Right cardiac atrium (tissue), 5 donors: ENCODE measurements around the gene GTPBP10. TPM values are rescaled to one million over a fixed set of nuclear protein-coding genes. Genes with fewer than 3 reads are reported as not detected.

Experiments used
- ATAC-seq, 2 donors: fragments of 200-7000 bp; cut with Tn5 transposase; one replicate each; pipeline versions ENCODE4 v1.8.0 to v1.9.1; 2020; ENCODE audit warnings: moderate library complexity in 2 of 2, mild to moderate bottlenecking in 1 of 2
- DNase-seq, 3 donors: peaks; one replicate each; pipeline ENCODE4 v3.0.0-alpha.2; 2020
- H3K27ac ChIP-seq: one replicate; pipeline ENCODE4 v1.5.1; 2013; ENCODE audit warnings: mild to moderate bottlenecking, low read length, control low read depth, moderate library complexity
- H3K27me3 ChIP-seq: one replicate; pipeline ENCODE4 v1.6.1; 2013; ENCODE audit not compliant: control insufficient read depth, insufficient read depth
- H3K4me1 ChIP-seq: one replicate; pipeline ENCODE4 v1.6.1; 2013; ENCODE audit warnings: low read length; ENCODE audit not compliant: control insufficient read depth, insufficient read depth
- H3K4me3 ChIP-seq: one replicate; pipeline ENCODE4 v1.5.1; 2013; ENCODE audit warnings: low read length, control low read depth
- H3K9me3 ChIP-seq: one replicate; pipeline ENCODE4 v1.6.1; 2013; ENCODE audit warnings: low read length; ENCODE audit not compliant: control insufficient read depth
- WGBS: extraction: QIAGEN DNeasy Blood & Tissue Kit; methylation state at CpG from one replicate; pipeline ENCODE4 v1.1.7; 2013; 5-methylcytosine and 5-hydroxymethylcytosine counted together
- intact Hi-C, 4 donors: fragments of 100-400 bp; cut with DNase I; formaldehyde crosslinking; loops; one replicate each; pipeline versions ENCODE4 v1.11.0 to v1.14.0; 2022 to 2023
- long read RNA-seq, 4 donors: library from polyadenylated mRNA; unstranded; transcript quantifications; one replicate each; pipeline ENCODE4 v2.0.0, GENCODE V29; 2020 to 2021
- polyA plus RNA-seq: library from polyadenylated mRNA; stranded (reverse); fragments of 200-250 nt; gene quantifications from one replicate; pipeline ENCODE4 v1.2.3, GENCODE V29; 2013
- total RNA-seq, 4 donors: library from RNA; stranded (reverse); fragmentation: NEBNext Ultra II Directional; extraction: Animal tissue kit (Norgen Biotek cat#: 25700); gene quantifications; one replicate each; pipeline ENCODE4 v1.2.1, GENCODE V29; 2021
- donor health status: healthy with polysubstance abuse.
- donor health status: DM: no; HTN: yes; CAD: no.
- donor health status: DM: no; HTN: no; CAD: no.
- donor health status: DM: no; HTN: yes; CAD: no; lungs with severe emphysema.
- donor health status: DM: yes; HTN: yes; CAD: no.

Gene GTPBP10, protein sequence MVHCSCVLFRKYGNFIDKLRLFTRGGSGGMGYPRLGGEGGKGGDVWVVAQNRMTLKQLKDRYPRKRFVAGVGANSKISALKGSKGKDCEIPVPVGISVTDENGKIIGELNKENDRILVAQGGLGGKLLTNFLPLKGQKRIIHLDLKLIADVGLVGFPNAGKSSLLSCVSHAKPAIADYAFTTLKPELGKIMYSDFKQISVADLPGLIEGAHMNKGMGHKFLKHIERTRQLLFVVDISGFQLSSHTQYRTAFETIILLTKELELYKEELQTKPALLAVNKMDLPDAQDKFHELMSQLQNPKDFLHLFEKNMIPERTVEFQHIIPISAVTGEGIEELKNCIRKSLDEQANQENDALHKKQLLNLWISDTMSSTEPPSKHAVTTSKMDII
- 10 to 100 TPM; 15.3 to 25.9 (median 20.3) TPM for total RNA-seq
- 11.7 TPM for polyA plus RNA-seq
- long read RNA-seq, donor 1, full-length matches to known transcripts: 9 of 10 reads
- long read RNA-seq, donor 1, partial matches to known transcripts: 1 of 10 reads
- long read RNA-seq, donor 1, other reads (novel, unspliced or antisense): 0 of 10 reads
- long read RNA-seq, donor 2, full-length matches to known transcripts: 3 of 4 reads
- long read RNA-seq, donor 2, partial matches to known transcripts: 0 of 4 reads
- long read RNA-seq, donor 2, other reads (novel, unspliced or antisense): 1 of 4 reads
- long read RNA-seq, donor 3, full-length matches to known transcripts: 20 of 28 reads
- long read RNA-seq, donor 3, partial matches to known transcripts: 3 of 28 reads
- long read RNA-seq, donor 3, other reads (novel, unspliced or antisense): 5 of 28 reads
- long read RNA-seq, donor 4, full-length matches to known transcripts: 1 of 1 reads
- long read RNA-seq, donor 4, partial matches to known transcripts: 0 of 1 reads
- long read RNA-seq, donor 4, other reads (novel, unspliced or antisense): 0 of 1 reads

DNA sequence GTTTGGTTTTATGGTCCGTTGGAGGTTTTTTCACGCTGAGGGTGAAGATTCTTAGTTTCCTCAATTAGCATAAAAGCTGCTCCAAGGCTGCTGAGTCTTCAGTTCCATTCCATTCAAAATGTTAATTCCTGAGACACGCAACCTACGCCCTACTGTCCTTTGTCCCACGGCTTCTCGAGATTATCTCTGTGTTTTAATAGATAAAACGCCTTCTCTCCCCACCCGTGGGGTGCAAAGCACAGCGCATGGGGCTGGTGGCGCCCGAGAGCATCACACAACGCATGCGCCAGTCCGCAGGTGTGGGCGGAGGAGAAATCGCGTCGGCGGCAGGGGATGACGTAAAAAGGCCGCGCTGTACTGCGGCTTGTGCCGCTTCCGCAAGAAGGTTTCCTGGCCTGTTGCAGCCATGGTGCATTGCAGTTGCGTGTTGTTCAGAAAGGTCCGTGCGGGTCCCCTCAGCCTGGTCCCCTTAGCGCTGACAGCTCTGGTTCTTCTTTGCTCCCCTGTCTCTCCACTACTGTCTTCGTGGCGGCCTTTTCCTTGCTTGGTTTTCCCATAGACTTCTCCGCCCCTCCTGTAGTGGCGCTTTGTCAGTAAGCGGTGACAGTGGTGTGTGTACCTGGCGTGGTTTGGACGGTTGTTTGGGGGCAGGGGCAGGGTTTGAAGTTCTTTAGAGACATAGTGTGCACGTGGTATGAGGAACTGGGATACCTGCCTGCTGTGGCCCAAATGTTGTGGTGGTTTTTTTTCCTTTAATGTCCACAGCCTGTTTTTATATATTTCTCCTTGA, at the start of gene GTPBP10:
Gene GTPBP10 (plus strand): TSS at position 381 of the 790 bp plus-strand sequence. CDS start 26 bp downstream, at position 407.
- Histone ChIP-seq H3K27ac (peak within 1 kb of the TSS; percentile 69), H3K27me3 (no peaks in the 10 kb centered on the region), H3K9me3 (no peaks in the 10 kb centered on the region), H3K4me3 (peak within 1 kb of the TSS; percentile 88), H3K4me1 (no peaks in the 10 kb centered on the region)
- DNase-seq (peak; percentile 96 to 97 (median 97)), ATAC-seq (peak; percentile 100)
- WGBS: under 1% methylated on average over 37 of the region's 37 CpGs
- intact Hi-C loops: loop anchor here in 1 of 4 donors (5.0 kb wide), 1 partner anchor 56 kb away; the partner anchor contains the start of gene CLDN12

DNA sequence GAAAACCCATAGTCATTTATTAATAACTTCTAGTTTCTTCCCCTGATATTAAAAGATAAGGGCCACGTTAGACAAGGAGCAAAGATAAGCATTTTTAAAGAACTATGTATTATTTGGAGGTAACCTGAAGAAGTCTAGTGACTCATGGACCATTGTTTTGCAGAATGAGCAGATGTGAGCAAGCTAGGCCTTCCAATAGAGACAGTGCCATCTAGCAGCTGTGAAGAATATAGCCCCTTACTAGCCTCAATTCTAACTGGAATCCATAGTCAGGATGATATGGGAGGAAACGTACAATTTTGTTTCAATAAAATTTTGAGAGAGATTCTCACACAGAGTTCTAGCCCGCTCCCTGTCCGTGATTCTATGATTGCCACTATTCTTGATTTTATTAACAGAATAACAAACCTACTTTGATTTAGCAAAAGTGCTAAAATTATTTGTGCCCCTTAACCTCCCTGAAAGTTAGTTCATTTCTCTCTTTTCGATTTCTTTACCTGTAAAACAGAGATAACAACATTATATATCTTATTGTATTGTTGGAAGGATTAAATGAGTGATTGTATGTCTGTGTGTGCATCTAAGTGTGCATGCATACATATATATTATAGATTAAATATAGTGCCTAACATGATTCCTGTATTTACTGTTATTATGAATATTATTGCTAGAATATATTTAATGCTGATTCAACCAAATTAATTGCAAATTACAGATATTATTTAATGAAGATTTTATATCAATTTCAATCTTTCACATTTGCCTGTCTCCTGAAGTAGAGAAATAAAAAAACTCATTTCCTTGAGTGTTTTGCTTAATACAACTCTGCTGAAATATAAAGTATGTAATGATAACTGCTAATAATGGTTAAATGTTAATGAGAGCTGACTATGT, 48.1 kb upstream of the GTPBP10 start:
- ATAC-seq: peak; percentile 81 to 84
- DNase-seq: no peak
- Histone ChIP-seq H3K27me3 (no peaks in the 10 kb centered on the region), H3K4me3 (no peak overlapping the region), H3K9me3 (no peaks in the 10 kb centered on the region), H3K27ac (no peak overlapping the region), H3K4me1 (no peaks in the 10 kb centered on the region)
- intact Hi-C loops: loop anchor here in 1 of 4 donors (10.0 kb wide), 1 partner anchor 136 kb away; no protein-coding TSS in a partner anchor
- 61% methylated on average over 5 of the region's 5 CpGs for WGBS

DNA sequence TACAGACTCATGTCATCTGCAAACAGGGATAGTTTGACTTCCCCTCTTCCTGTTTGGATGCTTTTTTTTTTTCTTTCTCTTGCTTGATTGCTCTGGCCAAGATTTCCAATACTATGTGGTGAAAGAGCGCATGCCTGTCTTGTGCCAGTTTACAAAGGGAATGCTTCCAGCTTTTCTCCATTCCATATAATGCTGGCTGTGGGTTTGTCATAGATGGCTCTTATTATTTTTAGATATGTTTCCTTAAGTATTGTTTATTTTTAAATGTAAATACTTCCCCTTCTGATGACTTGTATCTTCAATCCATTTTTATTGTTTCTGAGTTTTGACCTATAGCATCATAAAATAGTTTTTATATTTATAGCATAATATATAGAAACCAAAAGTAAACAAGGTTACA, 43.3 kb upstream of the GTPBP10 start:
- no peaks in the 10 kb centered on the region for H3K27me3 ChIP-seq
- intact Hi-C loops: no loop called here
- 94% methylated on average over 1 of the region's 1 CpG for WGBS
- no peaks in the 10 kb centered on the region for H3K9me3 ChIP-seq
- DNase-seq (no peak), ATAC-seq (no peak)
- H3K27ac ChIP-seq: no peak overlapping the region
- no peaks in the 10 kb centered on the region for H3K4me1 ChIP-seq
- no peak overlapping the region for H3K4me3 ChIP-seq

DNA sequence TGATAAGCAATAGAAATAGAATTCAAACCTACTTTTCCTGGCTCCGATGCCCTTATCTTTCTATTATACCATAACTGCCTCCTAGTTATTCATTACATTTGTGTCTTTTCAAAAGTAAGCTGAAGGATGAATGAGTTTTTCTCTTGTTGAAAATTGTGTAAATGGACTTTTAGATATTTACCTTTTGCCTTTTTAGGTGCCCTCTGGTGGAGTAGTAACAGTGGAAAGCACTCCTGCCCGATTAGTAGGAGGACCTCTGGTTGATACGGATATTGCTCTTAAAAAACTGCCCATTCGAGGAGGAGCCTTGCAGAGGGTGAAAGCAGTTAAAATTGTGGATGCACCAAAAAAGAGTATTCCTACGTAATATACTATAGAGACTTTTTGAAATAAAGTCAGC, 36.6 kb upstream of the GTPBP10 start:
- Histone ChIP-seq H3K4me1 (no peaks in the 10 kb centered on the region), H3K9me3 (no peaks in the 10 kb centered on the region), H3K27me3 (no peaks in the 10 kb centered on the region), H3K4me3 (no peak overlapping the region), H3K27ac (no peak overlapping the region)
- no peak for DNase-seq
- intact Hi-C loops: loop anchor here in 1 of 4 donors (10.0 kb wide), 1 partner anchor 115 kb away; no protein-coding TSS in a partner anchor
- WGBS: 80% methylated on average over 5 of the region's 5 CpGs
- no peak for ATAC-seq

DNA sequence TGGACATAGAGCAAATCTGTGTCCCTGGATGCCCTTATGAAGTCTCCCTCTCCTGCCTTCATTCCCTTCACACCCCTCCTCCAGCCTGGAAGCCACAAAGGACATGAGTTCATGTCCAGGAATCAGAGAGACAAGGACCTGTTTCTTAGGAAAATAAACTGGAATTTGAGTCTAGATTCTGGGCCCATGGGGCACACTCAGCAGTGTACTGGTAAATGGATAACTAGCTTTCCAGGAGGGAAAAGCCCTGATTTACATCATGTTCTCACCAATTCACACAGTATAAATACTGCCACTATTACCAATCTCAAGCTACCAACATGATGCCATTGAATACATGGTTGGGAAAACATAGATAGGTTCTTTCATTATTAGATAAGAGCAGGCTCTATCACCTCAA, 35.3 kb upstream of the GTPBP10 start:
- no peaks in the 10 kb centered on the region for H3K9me3 ChIP-seq
- no peaks in the 10 kb centered on the region for H3K27me3 ChIP-seq
- H3K4me3 ChIP-seq: no peak overlapping the region
- H3K4me1 ChIP-seq: no peaks in the 10 kb centered on the region
- no peak for DNase-seq
- ATAC-seq: no peak
- intact Hi-C loops: loop anchor here in 1 of 4 donors (10.0 kb wide), 1 partner anchor 114 kb away; no protein-coding TSS in a partner anchor
- no peak overlapping the region for H3K27ac ChIP-seq

DNA sequence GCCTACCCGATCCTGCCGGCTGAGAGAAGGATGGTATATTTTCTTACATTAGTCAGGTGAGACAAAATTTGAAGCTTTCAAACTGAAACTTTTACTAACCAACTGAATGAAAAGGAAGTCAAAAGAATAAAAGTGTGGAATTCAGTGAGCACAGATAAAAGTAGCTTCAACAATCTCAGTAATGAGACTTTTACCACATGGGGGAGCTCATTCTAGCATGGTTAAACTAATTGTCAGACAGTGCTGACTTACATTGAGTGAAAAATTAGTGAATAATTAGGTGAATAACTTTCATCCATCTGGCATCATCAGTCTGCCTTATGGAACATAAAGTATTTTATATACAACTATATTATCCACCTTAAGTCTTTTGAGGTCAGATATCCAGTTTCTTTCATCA, 33.8 kb upstream of the GTPBP10 start:
- H3K9me3 ChIP-seq: no peaks in the 10 kb centered on the region
- no peaks in the 10 kb centered on the region for H3K4me1 ChIP-seq
- no peak overlapping the region for H3K27ac ChIP-seq
- no peak overlapping the region for H3K4me3 ChIP-seq
- H3K27me3 ChIP-seq: no peaks in the 10 kb centered on the region
- DNase-seq (no peak), ATAC-seq (no peak)
- intact Hi-C loops: loop anchor here in 1 of 4 donors (10.0 kb wide), 1 partner anchor 112 kb away; no protein-coding TSS in a partner anchor
- 89% methylated on average over 2 of the region's 2 CpGs for WGBS

DNA sequence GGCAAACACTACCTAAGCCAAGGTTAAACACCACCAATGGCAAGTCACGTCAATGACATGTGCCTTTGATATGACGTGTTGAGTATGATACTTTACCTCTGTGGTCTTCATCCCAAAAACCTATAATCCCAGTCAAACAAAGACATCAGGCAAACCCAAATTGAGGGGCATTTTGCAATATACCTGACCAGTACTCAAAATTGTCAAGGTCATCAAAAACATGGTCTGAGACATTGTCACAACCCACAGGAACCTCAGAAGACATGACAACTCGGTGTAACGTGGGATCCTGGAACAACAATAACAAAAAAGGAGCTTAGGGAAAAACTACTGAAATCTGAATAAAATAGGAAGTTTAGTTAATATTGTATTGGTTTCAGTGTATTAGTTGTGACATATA, 32.6 kb upstream of the GTPBP10 start:
- 71% methylated on average over 4 of the region's 4 CpGs for WGBS
- Histone ChIP-seq H3K9me3 (no peaks in the 10 kb centered on the region), H3K27me3 (no peaks in the 10 kb centered on the region), H3K27ac (no peak overlapping the region), H3K4me1 (no peaks in the 10 kb centered on the region), H3K4me3 (no peak overlapping the region)
- ATAC-seq (no peak), DNase-seq (no peak)
- intact Hi-C loops: loop anchor here in 1 of 4 donors (10.0 kb wide), 1 partner anchor 111 kb away; no protein-coding TSS in a partner anchor

DNA sequence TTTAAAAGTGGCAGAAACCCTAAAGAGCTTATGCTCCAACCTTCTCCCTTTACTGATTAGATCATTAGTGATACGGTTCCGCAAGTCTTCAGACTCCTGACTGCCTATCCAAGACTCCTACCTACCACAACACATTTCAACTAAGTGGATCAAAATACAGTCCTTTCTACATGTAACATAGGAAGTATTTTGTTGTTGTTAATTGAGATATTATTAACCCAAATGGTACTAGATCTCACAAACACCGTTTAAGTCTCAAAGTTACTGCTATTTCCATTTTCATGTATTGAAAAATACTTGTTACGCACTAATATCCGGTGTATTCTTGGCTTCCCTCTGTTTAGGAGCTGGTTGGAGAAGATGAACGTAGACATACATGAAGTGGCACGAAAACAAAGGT, 26.5 kb upstream of the GTPBP10 start:
- Histone ChIP-seq H3K4me1 (no peaks in the 10 kb centered on the region), H3K27me3 (no peaks in the 10 kb centered on the region), H3K27ac (no peak overlapping the region), H3K4me3 (no peak overlapping the region), H3K9me3 (no peaks in the 10 kb centered on the region)
- DNase-seq (no peak), ATAC-seq (no peak)
- 80% methylated on average over 7 of the region's 7 CpGs for WGBS
- intact Hi-C loops: no loop called here

DNA sequence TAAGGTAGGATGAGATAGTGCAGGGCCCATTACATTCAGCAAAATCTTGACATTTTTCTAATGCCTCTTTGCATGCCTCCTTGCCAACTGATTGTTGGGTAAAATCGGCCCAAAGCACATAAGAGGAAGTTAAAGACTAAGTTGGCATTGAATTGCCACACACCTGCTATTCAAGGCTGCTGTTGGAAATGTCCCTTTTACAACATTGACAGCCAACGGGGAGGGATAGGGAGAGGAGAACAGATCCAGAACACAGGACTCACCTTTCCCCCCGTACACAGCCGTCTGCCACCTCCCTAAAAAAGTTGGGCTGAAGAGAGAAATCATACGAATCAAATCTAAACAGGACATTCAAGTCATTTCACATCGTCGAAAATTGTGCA, 26.1 kb upstream of the GTPBP10 start:
- DNase-seq: no peak
- H3K27me3 ChIP-seq: no peaks in the 10 kb centered on the region
- no peak for ATAC-seq
- H3K9me3 ChIP-seq: no peaks in the 10 kb centered on the region
- 35% methylated on average over 7 of the region's 7 CpGs for WGBS
- no peak overlapping the region for H3K4me3 ChIP-seq
- intact Hi-C loops: no loop called here
- H3K27ac ChIP-seq: no peak overlapping the region
- no peaks in the 10 kb centered on the region for H3K4me1 ChIP-seq
